ENCODE results near the gene BCAP29.
A peak's percentile ranks its signal among the peaks of the same experiment; 100 is the strongest.

Gene BCAP29

GRCh38 chr7:107596881-107597581 is 17.0 kb downstream of the BCAP29 start:
- TF ChIP-seq GATA3 (IDR thresholded peaks at IDR 0.05; ENCODE audit: low read depth, low read length) (no peak), GATA2 (IDR thresholded peaks at IDR 0.05; ENCODE audit: low read depth, low read length) (no peak)

- no peak for TF ChIP-seq GATA2 (IDR thresholded peaks at IDR 0.05; ENCODE audit: low read depth, low read length)
- TF ChIP-seq GATA3 (IDR thresholded peaks at IDR 0.05; ENCODE audit: low read depth, low read length), result no peak
Measured at GRCh38 chr7:107597582-107597916, 17.5 kb downstream of the BCAP29 start.

- no peak for TF ChIP-seq GATA3 (IDR thresholded peaks at IDR 0.05; ENCODE audit: low read depth, low read length)
- no peak for TF ChIP-seq GATA2 (IDR thresholded peaks at IDR 0.05; ENCODE audit: low read depth, low read length)
Measured at GRCh38 chr7:107597953-107598352, 17.9 kb downstream of the BCAP29 start.

- no peak for TF ChIP-seq GATA2 (IDR thresholded peaks at IDR 0.05; ENCODE audit: low read depth, low read length)
- TF ChIP-seq GATA3 (IDR thresholded peaks at IDR 0.05; ENCODE audit: low read depth, low read length), result no peak
Measured at GRCh38 chr7:107599262-107599661, 19.2 kb downstream of the BCAP29 start.

GRCh38 chr7:107600816-107601215 is 20.8 kb downstream of the BCAP29 start:
- TF ChIP-seq GATA2 (IDR thresholded peaks at IDR 0.05; ENCODE audit: low read depth, low read length) (no peak), GATA3 (IDR thresholded peaks at IDR 0.05; ENCODE audit: low read depth, low read length) (no peak)

- TF ChIP-seq GATA3 (IDR thresholded peaks at IDR 0.05; ENCODE audit: low read depth, low read length) (no peak), GATA2 (IDR thresholded peaks at IDR 0.05; ENCODE audit: low read depth, low read length) (no peak)
Measured at GRCh38 chr7:107605218-107605815, 25.3 kb downstream of the BCAP29 start.

GRCh38 chr7:107606303-107606702 is 26.3 kb downstream of the BCAP29 start:
- no peak for TF ChIP-seq GATA2 (IDR thresholded peaks at IDR 0.05; ENCODE audit: low read depth, low read length)
- TF ChIP-seq GATA3 (IDR thresholded peaks at IDR 0.05; ENCODE audit: low read depth, low read length), result no peak

GRCh38 chr7:107609811-107610261 is 29.8 kb downstream of the BCAP29 start:
- TF ChIP-seq GATA2 (IDR thresholded peaks at IDR 0.05; ENCODE audit: low read depth, low read length) (peak; percentile 50; the same call in 1 of the 2 replicates), GATA3 (IDR thresholded peaks at IDR 0.05; ENCODE audit: low read depth, low read length) (no peak)

- TF ChIP-seq GATA3 (IDR thresholded peaks at IDR 0.05; ENCODE audit: low read depth, low read length) (no peak), GATA2 (IDR thresholded peaks at IDR 0.05; ENCODE audit: low read depth, low read length) (no peak)
Measured at GRCh38 chr7:107610323-107610722, 30.3 kb downstream of the BCAP29 start.

GRCh38 chr7:107613439-107613838 is 33.4 kb downstream of the BCAP29 start:
- TF ChIP-seq GATA2 (IDR thresholded peaks at IDR 0.05; ENCODE audit: low read depth, low read length), result no peak
- no peak for TF ChIP-seq GATA3 (IDR thresholded peaks at IDR 0.05; ENCODE audit: low read depth, low read length)

GRCh38 chr7:107613948-107614347 is 33.9 kb downstream of the BCAP29 start:
- TF ChIP-seq GATA3 (IDR thresholded peaks at IDR 0.05; ENCODE audit: low read depth, low read length) (no peak), GATA2 (IDR thresholded peaks at IDR 0.05; ENCODE audit: low read depth, low read length) (no peak)

GRCh38 chr7:107614425-107614824 is 34.4 kb downstream of the BCAP29 start:
- TF ChIP-seq GATA2 (IDR thresholded peaks at IDR 0.05; ENCODE audit: low read depth, low read length), result no peak
- no peak for TF ChIP-seq GATA3 (IDR thresholded peaks at IDR 0.05; ENCODE audit: low read depth, low read length)

GRCh38 chr7:107615910-107616680 is 36.0 kb downstream of the BCAP29 start:
- TF ChIP-seq GATA2 (IDR thresholded peaks at IDR 0.05; ENCODE audit: low read depth, low read length) (no peak), GATA3 (IDR thresholded peaks at IDR 0.05; ENCODE audit: low read depth, low read length) (no peak)

- TF ChIP-seq GATA2 (IDR thresholded peaks at IDR 0.05; ENCODE audit: low read depth, low read length) (no peak), GATA3 (IDR thresholded peaks at IDR 0.05; ENCODE audit: low read depth, low read length) (no peak)
Measured at GRCh38 chr7:107622429-107622828, 42.4 kb downstream of the BCAP29 start.

GRCh38 chr7:107622894-107623293 is 42.8 kb downstream of the BCAP29 start:
- TF ChIP-seq GATA3 (IDR thresholded peaks at IDR 0.05; ENCODE audit: low read depth, low read length), result no peak
- TF ChIP-seq GATA2 (IDR thresholded peaks at IDR 0.05; ENCODE audit: low read depth, low read length), result no peak
